ENCODE results near the gene PRKCE.
"Not testable (repeated sequence)": the region's sequence is repeated elsewhere in the genome, so short reads cannot be mapped to it uniquely, and the experiment has no call there.

Gene PRKCE

GRCh38 chr2:45888641-45889040 is 237.2 kb downstream of the PRKCE start:
- H3K27ac Mint-ChIP-seq: no peak overlapping the region
- H3K27me3 Mint-ChIP-seq: no peaks in the 10 kb centered on the region
- no peak overlapping the region for H3K4me3 Mint-ChIP-seq
- no peaks in the 10 kb centered on the region for H3K9me3 Mint-ChIP-seq
- DNase-seq: no peak
- H3K4me1 Mint-ChIP-seq: peaks cover 47% of the 10 kb centered on the region
- CTCF ChIA-PET: interaction anchor here (0.7 to 1.3 kb wide), 3 partner anchors 15 to 108 kb away, joined by 3 to 4 read pairs (median 3); no protein-coding TSS in a partner anchor
- H3K36me3 Mint-ChIP-seq: no peaks in the 10 kb centered on the region

GRCh38 chr2:45889053-45889452 is 237.6 kb downstream of the PRKCE start:
- Mint-ChIP-seq H3K4me1 (peaks cover 47% of the 10 kb centered on the region), H3K27ac (no peak overlapping the region), H3K4me3 (no peak overlapping the region), H3K9me3 (no peaks in the 10 kb centered on the region), H3K36me3 (no peaks in the 10 kb centered on the region), H3K27me3 (no peaks in the 10 kb centered on the region)
- DNase-seq: peak; percentile 73
- CTCF ChIA-PET: interaction anchor here (0.7 to 1.3 kb wide), 3 partner anchors 15 to 108 kb away, joined by 3 to 4 read pairs (median 3); no protein-coding TSS in a partner anchor

GRCh38 chr2:45889620-45890370 is 238.3 kb downstream of the PRKCE start:
- H3K36me3 Mint-ChIP-seq: no peaks in the 10 kb centered on the region
- CTCF ChIA-PET: interaction anchor here (1.1 to 1.9 kb wide), 4 partner anchors 14 to 109 kb away, joined by 3 to 5 read pairs (median 4); no protein-coding TSS in a partner anchor

GRCh38 chr2:45890371-45890646 is 238.8 kb downstream of the PRKCE start:
- H3K9me3 Mint-ChIP-seq, H3K36me3 Mint-ChIP-seq, H3K4me3 Mint-ChIP-seq, DNase-seq, H3K27me3 Mint-ChIP-seq: not testable (repeated sequence)
- H3K4me1 Mint-ChIP-seq: peaks cover 45% of the 10 kb centered on the region
- H3K27ac Mint-ChIP-seq: peak overlapping the region; percentile 77
- CTCF ChIA-PET: interaction anchor here (1.1 to 1.9 kb wide), 3 partner anchors 14 to 46 kb away, joined by 3 to 5 read pairs (median 4); no protein-coding TSS in a partner anchor

More at GRCh38 chr2:45889620-45890370, 238.3 kb downstream of the PRKCE start:
- H3K4me1 Mint-ChIP-seq: peaks cover 47% of the 10 kb centered on the region
- H3K27ac Mint-ChIP-seq: peak overlapping the region; percentile 24
- no peaks in the 10 kb centered on the region for H3K9me3 Mint-ChIP-seq
- no peak for DNase-seq
- no peaks in the 10 kb centered on the region for H3K27me3 Mint-ChIP-seq
- H3K4me3 Mint-ChIP-seq: no peak overlapping the region

- H3K4me3 Mint-ChIP-seq: no peak overlapping the region
Measured at GRCh38 chr2:45890819-45891218, 239.3 kb downstream of the PRKCE start.

GRCh38 chr2:45891719-45892424 is 240.4 kb downstream of the PRKCE start:
- Mint-ChIP-seq H3K9me3 (no peaks in the 10 kb centered on the region), H3K27ac (peak overlapping the region; percentile 15), H3K27me3 (no peaks in the 10 kb centered on the region), H3K36me3 (peaks cover 1% of the 10 kb centered on the region), H3K4me3 (no peak overlapping the region), H3K4me1 (peaks cover 45% of the 10 kb centered on the region)
- CTCF ChIA-PET: interaction anchor here (1.0 kb wide), 1 partner anchor 113 kb away, joined by 3 read pairs; no protein-coding TSS in a partner anchor
- no peak for DNase-seq

More at GRCh38 chr2:45890819-45891218, 239.3 kb downstream of the PRKCE start:
- peaks cover 45% of the 10 kb centered on the region for H3K4me1 Mint-ChIP-seq
- DNase-seq: peak; percentile 60
- no peaks in the 10 kb centered on the region for H3K9me3 Mint-ChIP-seq
- H3K36me3 Mint-ChIP-seq: no peaks in the 10 kb centered on the region
- no peaks in the 10 kb centered on the region for H3K27me3 Mint-ChIP-seq
- CTCF ChIA-PET: interaction anchor here (1.2 to 1.9 kb wide), 2 partner anchors 15 to 45 kb away, joined by 4 to 5 read pairs; no protein-coding TSS in a partner anchor
- H3K27ac Mint-ChIP-seq: peak overlapping the region; percentile 77

- Mint-ChIP-seq H3K9me3 (no peaks in the 10 kb centered on the region), H3K27me3 (no peaks in the 10 kb centered on the region), H3K4me1 (peaks cover 45% of the 10 kb centered on the region), H3K4me3 (no peak overlapping the region), H3K27ac (no peak overlapping the region), H3K36me3 (peaks cover 1% of the 10 kb centered on the region)
- CTCF ChIA-PET: interaction anchor here (1.0 kb wide), 1 partner anchor 113 kb away, joined by 3 read pairs; no protein-coding TSS in a partner anchor
- no peak for DNase-seq
Measured at GRCh38 chr2:45892425-45892745, 240.9 kb downstream of the PRKCE start.

- CTCF ChIA-PET: no interaction called here
- H3K27me3 Mint-ChIP-seq: no peaks in the 10 kb centered on the region
- DNase-seq: no peak
- no peak overlapping the region for H3K4me3 Mint-ChIP-seq
- H3K27ac Mint-ChIP-seq: no peak overlapping the region
- peaks cover 45% of the 10 kb centered on the region for H3K4me1 Mint-ChIP-seq
- peaks cover 1% of the 10 kb centered on the region for H3K36me3 Mint-ChIP-seq
- no peaks in the 10 kb centered on the region for H3K9me3 Mint-ChIP-seq
Measured at GRCh38 chr2:45892757-45893156, 241.3 kb downstream of the PRKCE start.

GRCh38 chr2:45894211-45894610 is 242.7 kb downstream of the PRKCE start:
- H3K36me3 Mint-ChIP-seq: peaks cover 4% of the 10 kb centered on the region
- H3K27me3 Mint-ChIP-seq: no peaks in the 10 kb centered on the region
- no peak for DNase-seq
- H3K27ac Mint-ChIP-seq: no peak overlapping the region
- H3K4me1 Mint-ChIP-seq: peaks cover 37% of the 10 kb centered on the region
- no peak overlapping the region for H3K4me3 Mint-ChIP-seq
- H3K9me3 Mint-ChIP-seq: no peaks in the 10 kb centered on the region
- CTCF ChIA-PET: no interaction called here

GRCh38 chr2:45895241-45895861 is 243.9 kb downstream of the PRKCE start:
- CTCF ChIA-PET: no interaction called here
- no peak for DNase-seq
- no peak overlapping the region for H3K4me3 Mint-ChIP-seq
- H3K36me3 Mint-ChIP-seq: peaks cover 4% of the 10 kb centered on the region
- H3K27ac Mint-ChIP-seq: no peak overlapping the region
- H3K4me1 Mint-ChIP-seq: peaks cover 27% of the 10 kb centered on the region
- H3K9me3 Mint-ChIP-seq: no peaks in the 10 kb centered on the region
- H3K27me3 Mint-ChIP-seq: no peaks in the 10 kb centered on the region

GRCh38 chr2:45896311-45896710 is 244.8 kb downstream of the PRKCE start:
- no peaks in the 10 kb centered on the region for H3K27me3 Mint-ChIP-seq
- no peak overlapping the region for H3K4me3 Mint-ChIP-seq
- H3K27ac Mint-ChIP-seq: no peak overlapping the region
- peaks cover 17% of the 10 kb centered on the region for H3K4me1 Mint-ChIP-seq
- H3K9me3 Mint-ChIP-seq: no peaks in the 10 kb centered on the region
- CTCF ChIA-PET: no interaction called here
- DNase-seq: no peak
- peaks cover 4% of the 10 kb centered on the region for H3K36me3 Mint-ChIP-seq

- Mint-ChIP-seq H3K27ac (no peak overlapping the region), H3K9me3 (no peaks in the 10 kb centered on the region), H3K27me3 (no peaks in the 10 kb centered on the region), H3K4me1 (peaks cover 2% of the 10 kb centered on the region), H3K4me3 (no peak overlapping the region), H3K36me3 (peaks cover 4% of the 10 kb centered on the region)
- CTCF ChIA-PET: interaction anchor here (1.0 to 1.1 kb wide), 2 partner anchors 13 to 43 kb away, joined by 3 read pairs; no protein-coding TSS in a partner anchor
- no peak for DNase-seq
Measured at GRCh38 chr2:45897842-45898241, 246.4 kb downstream of the PRKCE start.

GRCh38 chr2:45898819-45899218 is 247.3 kb downstream of the PRKCE start:
- Mint-ChIP-seq H3K27me3 (no peaks in the 10 kb centered on the region), H3K9me3 (no peaks in the 10 kb centered on the region), H3K4me1 (no peaks in the 10 kb centered on the region), H3K27ac (no peak overlapping the region), H3K4me3 (no peak overlapping the region), H3K36me3 (peaks cover 4% of the 10 kb centered on the region)
- no peak for DNase-seq
- CTCF ChIA-PET: interaction anchor here (1.0 kb wide), 1 partner anchor 14 kb away, joined by 3 read pairs; no protein-coding TSS in a partner anchor

- DNase-seq: no peak
- H3K4me3 Mint-ChIP-seq: no peak overlapping the region
- no peaks in the 10 kb centered on the region for H3K27me3 Mint-ChIP-seq
- CTCF ChIA-PET: no interaction called here
- H3K27ac Mint-ChIP-seq: no peak overlapping the region
- peaks cover 5% of the 10 kb centered on the region for H3K4me1 Mint-ChIP-seq
- no peaks in the 10 kb centered on the region for H3K9me3 Mint-ChIP-seq
- H3K36me3 Mint-ChIP-seq: peaks cover 4% of the 10 kb centered on the region
Measured at GRCh38 chr2:45899926-45900325, 248.5 kb downstream of the PRKCE start.
